ENCODE results near the gene HOXD8.

HOXD8 gene

GRCh38 chr2:176130957-176131847 lies 1.7 kb downstream of the HOXD8 start:
- no peak for DNase-seq

- DNase-seq: no peak
Observed at GRCh38 chr2:176131848-176132158, 2.3 kb downstream of the HOXD8 start.

- no peak for DNase-seq
Observed at GRCh38 chr2:176132205-176133171, 3.0 kb downstream of the HOXD8 start.

GRCh38 chr2:176133389-176133788 lies 3.9 kb downstream of the HOXD8 start:
- DNase-seq: no peak

GRCh38 chr2:176134035-176134434 lies 4.5 kb downstream of the HOXD8 start:
- DNase-seq: no peak

DNA sequence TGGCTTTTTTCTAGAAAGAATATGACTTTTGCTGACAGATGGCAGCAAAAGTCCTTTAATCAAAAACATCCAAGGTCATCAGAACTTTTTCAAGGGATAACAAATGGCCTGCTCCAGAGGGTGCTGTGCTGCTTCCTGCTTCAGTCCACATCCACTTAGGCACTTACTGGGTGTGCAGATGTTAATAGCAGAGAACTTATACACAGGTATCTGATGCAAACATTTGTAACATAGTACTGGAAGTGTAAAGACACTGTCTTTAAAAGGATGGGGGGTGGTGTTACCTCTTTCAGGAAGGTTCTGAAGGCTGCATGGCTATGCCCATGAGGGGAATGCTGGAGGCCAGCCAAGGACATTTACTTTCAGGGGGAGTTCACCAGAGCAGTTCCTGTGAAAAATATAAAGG lies 5.5 kb downstream of the HOXD8 start:
- DNase-seq: no peak

- no peak for DNase-seq
Observed at GRCh38 chr2:176136374-176137251, 7.1 kb downstream of the HOXD8 start.

GRCh38 chr2:176137252-176137580 lies 7.7 kb downstream of the HOXD8 start:
- DNase-seq: no peak

GRCh38 chr2:176137906-176138305 lies 8.4 kb downstream of the HOXD8 start:
- no peak for DNase-seq

DNA sequence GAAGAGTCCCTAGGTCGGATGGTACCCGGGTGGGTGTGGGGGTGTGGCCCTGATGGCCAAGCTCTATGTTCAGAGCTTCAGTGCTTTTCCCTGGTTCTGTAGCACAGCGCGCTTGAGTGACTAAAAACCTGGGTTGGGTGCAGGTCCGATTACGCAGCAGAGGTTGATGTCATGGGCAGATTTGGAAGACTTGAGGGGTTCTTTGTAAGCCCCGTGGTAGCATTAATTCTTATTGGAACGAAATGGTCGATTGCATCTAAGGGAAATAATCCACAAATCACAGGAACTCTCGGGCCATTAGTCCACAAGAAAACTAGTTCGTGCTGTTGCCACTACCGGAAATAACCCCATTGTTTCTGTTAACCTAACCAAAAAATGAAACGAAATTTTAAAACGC lies 9.0 kb downstream of the HOXD8 start:
- DNase-seq: no peak

- DNase-seq: no peak
Observed at GRCh38 chr2:176138923-176139660, 9.6 kb downstream of the HOXD8 start.

DNA sequence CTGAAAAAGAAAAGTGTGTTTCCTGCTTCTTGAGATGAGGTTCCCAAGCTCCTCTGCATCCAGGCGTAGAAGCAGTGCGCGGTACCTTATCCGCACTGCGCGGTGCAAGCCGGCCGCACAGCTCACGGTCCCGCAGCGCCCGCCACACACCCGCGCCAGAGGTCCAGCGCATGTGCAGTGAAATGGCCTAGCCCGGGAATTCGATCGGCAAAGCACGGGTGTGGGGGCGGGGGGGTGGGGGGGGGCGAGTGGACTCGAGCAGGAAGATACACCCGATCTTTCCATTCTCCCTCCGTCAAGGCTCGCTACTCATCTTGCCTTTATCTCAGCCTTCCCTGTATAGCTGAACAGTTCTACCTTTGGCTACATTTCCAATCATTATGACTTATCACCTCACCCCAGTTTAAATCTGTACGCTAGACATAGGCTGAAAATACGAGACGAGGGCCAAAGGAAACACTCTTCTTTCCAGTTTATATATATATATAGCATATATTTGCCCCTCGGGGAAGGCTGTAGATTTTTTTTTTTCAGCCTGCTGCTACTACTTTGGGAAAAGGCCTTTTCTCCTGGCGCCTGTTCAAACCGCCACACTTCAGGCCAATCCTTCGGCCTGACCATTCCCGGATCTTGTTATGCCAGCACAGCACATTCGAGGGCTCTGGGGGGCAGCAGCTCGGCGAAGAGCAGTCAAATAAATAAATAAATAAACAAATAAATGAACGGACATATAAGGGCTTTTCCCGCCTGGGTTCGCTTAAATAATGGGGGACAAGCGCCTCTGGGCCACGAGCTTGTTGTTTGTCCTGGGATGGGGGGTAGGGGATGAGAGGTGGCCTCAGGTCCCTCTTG lies 10.4 kb downstream of the HOXD8 start:
- DNase-seq: no peak

DNA sequence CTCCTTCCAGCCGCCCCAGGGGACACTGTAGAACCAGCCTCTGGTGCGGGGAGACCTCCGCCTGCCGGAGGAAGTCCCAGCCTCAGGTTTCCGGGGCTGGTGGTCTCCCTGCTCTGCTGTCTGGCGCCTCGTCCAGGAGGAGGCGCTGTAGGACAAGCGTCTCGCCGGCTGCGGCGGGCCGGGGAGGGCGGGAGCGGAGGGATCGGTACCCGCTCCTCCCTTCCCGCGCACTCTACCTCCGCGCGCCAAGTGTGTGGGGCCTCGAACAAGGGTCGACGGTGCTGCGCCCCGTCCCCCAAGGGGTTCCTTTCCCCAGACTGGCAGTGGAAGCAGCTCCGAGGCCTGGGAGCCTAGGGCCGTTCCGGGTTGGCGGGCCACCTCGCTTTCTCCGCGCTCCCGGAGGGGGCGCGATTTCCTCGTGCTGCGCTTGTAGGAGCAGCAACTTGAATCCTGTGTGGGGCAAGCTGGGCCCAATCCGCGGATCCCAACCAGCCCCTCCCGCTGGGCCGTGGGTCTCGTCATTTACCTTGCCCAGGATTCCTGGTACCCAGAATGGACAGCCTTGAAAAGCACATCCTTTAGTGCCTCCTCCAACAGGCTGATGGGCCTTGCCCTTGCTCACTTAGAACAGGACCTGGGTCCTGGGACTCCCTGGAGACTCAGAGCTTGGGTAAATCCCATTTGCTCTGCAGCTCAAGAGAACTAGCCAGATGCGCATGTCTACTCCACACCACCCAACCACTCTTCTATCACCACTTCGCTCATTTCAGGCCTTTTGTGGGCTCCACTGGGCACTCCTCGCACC lies 11.2 kb downstream of the HOXD8 start:
- DNase-seq: no peak

DNA sequence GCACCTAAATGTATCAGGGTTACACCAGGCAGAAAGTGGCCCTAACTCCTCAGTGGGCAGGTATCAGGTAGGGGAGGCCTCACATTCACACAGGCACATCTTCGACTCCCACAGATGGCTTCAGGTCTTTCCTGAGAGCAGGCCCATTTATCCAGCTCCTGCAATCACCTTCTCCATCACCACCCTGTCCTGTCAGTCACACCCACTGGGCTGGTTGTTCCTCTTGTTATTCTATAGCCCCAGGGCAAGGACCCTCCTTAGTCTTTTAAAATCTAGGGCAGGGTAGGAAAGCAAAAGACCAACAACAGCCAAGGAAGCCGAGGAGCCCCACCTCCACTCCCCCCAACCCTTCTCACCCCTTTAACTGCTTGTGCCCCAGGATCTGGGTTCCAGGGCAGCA lies 12.8 kb downstream of the HOXD8 start:
- no peak for DNase-seq

- DNase-seq: no peak
Observed at GRCh38 chr2:176145085-176145969, 15.8 kb downstream of the HOXD8 start.

DNA sequence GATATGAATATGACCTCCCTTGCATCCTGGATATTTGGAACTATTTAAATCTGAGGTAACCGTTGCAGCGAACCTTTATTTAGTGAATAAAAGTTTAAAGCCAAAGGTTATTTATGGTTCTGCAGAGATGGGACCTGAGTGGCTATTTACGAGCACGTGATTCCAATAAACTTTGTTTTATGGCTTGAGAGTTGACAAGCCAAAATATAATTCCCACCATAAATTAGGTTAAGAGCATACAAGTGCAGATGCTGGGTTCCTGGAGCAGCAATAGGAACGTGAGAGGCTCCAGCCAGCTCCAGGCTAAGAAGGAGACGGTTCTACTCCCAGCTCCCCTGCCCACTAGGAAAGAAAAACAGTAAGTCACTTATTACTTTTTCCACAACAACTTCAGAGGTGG lies 16.6 kb downstream of the HOXD8 start:
- no peak for DNase-seq

GRCh38 chr2:176146645-176147044 lies 17.1 kb downstream of the HOXD8 start:
- DNase-seq: no peak

DNA sequence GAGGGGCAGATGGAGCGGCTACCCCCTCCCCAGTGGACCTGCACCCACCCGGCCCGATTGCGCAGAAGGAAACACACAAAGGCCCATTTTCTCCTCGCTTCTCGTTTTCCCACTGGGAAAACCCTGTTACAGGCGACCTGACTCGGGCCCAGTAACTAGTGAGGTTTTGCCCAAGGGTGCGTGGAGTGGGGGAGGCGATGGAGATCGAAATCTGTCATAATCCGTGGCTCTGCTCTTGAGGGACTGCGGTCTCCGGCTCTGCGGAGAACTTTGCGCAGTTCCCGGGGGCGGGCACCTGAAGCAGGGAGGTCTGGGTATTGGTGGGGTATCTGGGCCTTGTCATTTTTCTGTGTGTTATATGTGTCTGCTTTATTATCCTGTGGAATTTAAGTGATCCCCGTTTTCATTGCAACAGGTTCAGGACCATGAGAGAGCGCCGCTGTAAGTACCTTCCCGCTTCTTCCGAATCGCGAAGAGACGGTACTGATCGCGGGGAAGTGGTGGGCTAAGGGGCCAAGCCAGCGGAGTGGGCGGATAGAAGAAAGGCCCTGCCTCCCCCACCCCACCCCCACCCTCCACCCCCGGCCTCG lies 17.8 kb downstream of the HOXD8 start:
- no peak for DNase-seq
